HCT116 (cell line): Measurements from ENCODE around the gene PPDPF. TPM values are rescaled to one million over a fixed set of nuclear protein-coding genes. Genes with fewer than 3 reads are reported as not detected.

Source experiments
- ATAC-seq: fragments of 200-7000 bp; cut with Tn5 transposase; 2 replicates; pipeline ENCODE4 v1.9.1; 2020; ENCODE audit warnings: mild to moderate bottlenecking, moderate library complexity
- BruUV-seq: library from RNA; stranded (reverse); fragments of 400-500 nt; replicated peaks from 2 replicates; lab custom pipeline; 2021; lab: Mats Ljungman, UMichigan
- CTCF ChIA-PET: fragments of 300-600 bp; sonication (Branson Sonifier 250); formaldehyde crosslinking; loops from one replicate; lab custom pipeline; 2021; ENCODE audit warnings: antibody characterized with exemption; lab: Charles Lee
- POLR2A ChIA-PET: fragments of 300-600, 350-600 bp; sonication (Branson Sonifier 250); formaldehyde crosslinking; loops from one replicate; lab custom pipeline; 2021; ENCODE audit warnings: antibody characterized with exemption; lab: Charles Lee
- RAD21 ChIA-PET, 2 experiments: fragments of 300-600 bp; sonication (Branson Sonifier 250); formaldehyde crosslinking; loops; one replicate each; lab custom pipeline; 2023; ENCODE audit warnings: low total read pairs in 2 of 2; ENCODE audit not compliant: uncharacterized antibody in 2 of 2, unreplicated experiment in 2 of 2, low non-redundant PET in 1 of 2; lab: Charles Lee
- DNase-seq: peaks from one replicate; pipeline ENCODE4 v3.0.0-alpha.2; 2010; ENCODE audit warnings: low read depth, low spot score
- H2AFZ ChIP-seq: fragments of 200-600 bp; shearing (Covaris generic), sonication (generic); 2 replicates; pipeline ENCODE4 v1.6.1; 2017; ENCODE audit warnings: low read depth, mixed run types, mixed read lengths, antibody characterized with exemption, low read length; ENCODE audit not compliant: poor library complexity, severe bottlenecking
- H3K27ac ChIP-seq: 2 replicates; pipeline ENCODE4 v1.5.1; 2012; ENCODE audit warnings: low read depth, low read length
- H3K27me3 ChIP-seq: fragments of 200-600 bp; sonication (generic); 2 replicates; pipeline ENCODE4 v1.6.1; 2016; ENCODE audit warnings: mixed run types, low read length, mixed read lengths; ENCODE audit not compliant: insufficient read depth
- H3K36me3 ChIP-seq, 2 experiments: fragments of 200-500 bp in 1 of 2; fragments of 200-600 bp in 1 of 2; sonication (Bioruptor generic) in 1 of 2; sonication (generic) in 1 of 2; 2 replicates each; pipeline versions ENCODE4 v1.5.1 to v1.6.1; 2014 to 2016; ENCODE audit warnings: low read length in 2 of 2, inconsistent platforms in 1 of 2, mixed read lengths in 1 of 2, mixed run types in 1 of 2; ENCODE audit not compliant: insufficient read depth in 2 of 2, control insufficient read depth in 1 of 2
- H3K4me1 ChIP-seq, 2 experiments: fragments of 200-600 bp in 1 of 2; sonication (generic) in 1 of 2; 2 replicates each; pipeline versions ENCODE4 v1.5.1 to v1.6.1; 2012 to 2017; ENCODE audit warnings: low read length in 2 of 2, inconsistent platforms in 1 of 2, mild to moderate bottlenecking in 1 of 2, mixed read lengths in 1 of 2, mixed run types in 1 of 2, moderate library complexity in 1 of 2; ENCODE audit not compliant: insufficient read depth in 2 of 2, control insufficient read depth in 1 of 2
- H3K4me2 ChIP-seq: fragments of 200-600 bp; sonication (generic); 2 replicates; pipeline ENCODE4 v1.6.1; 2017; ENCODE audit warnings: mixed run types, low read length, mixed read lengths
- H3K4me3 ChIP-seq, 2 experiments: fragments of 200-600 bp in 1 of 2; sonication (generic) in 1 of 2; replicated peaks in 1 of 2; 2 replicates each; pipeline ENCODE4 v1.5.1; 2011 to 2016; ENCODE audit warnings: low read length in 2 of 2, control low read depth in 1 of 2, low read depth in 1 of 2, mild to moderate bottlenecking in 1 of 2, mixed read lengths in 1 of 2, mixed run types in 1 of 2
- H3K79me2 ChIP-seq: fragments of 200-600 bp; sonication (generic); 2 replicates; pipeline ENCODE4 v1.6.1; 2017; ENCODE audit warnings: mild to moderate bottlenecking, mixed run types, low read length, moderate library complexity, mixed read lengths; ENCODE audit not compliant: insufficient read depth
- H3K9ac ChIP-seq: fragments of 200-600 bp; sonication (generic); 2 replicates; pipeline ENCODE4 v1.6.1; 2016; ENCODE audit warnings: low read length, mixed read lengths
- H3K9me2 ChIP-seq: fragments of 200-600 bp; sonication (generic), shearing (Covaris generic); 2 replicates; pipeline ENCODE4 v1.6.1; 2017; ENCODE audit warnings: mixed run types, mild to moderate bottlenecking, moderate library complexity; ENCODE audit not compliant: insufficient read depth
- H3K9me3 ChIP-seq, 2 experiments: fragments of 200-500 bp in 1 of 2; fragments of 200-600 bp in 1 of 2; sonication (Bioruptor generic) in 1 of 2; sonication (generic) in 1 of 2; 2 replicates each; pipeline ENCODE4 v1.6.1; 2014 to 2017; ENCODE audit warnings: low read length in 2 of 2, mixed read lengths in 2 of 2, inconsistent platforms in 1 of 2, low read depth in 1 of 2, mild to moderate bottlenecking in 1 of 2, mixed run types in 1 of 2, moderate library complexity in 1 of 2; ENCODE audit not compliant: control insufficient read depth in 1 of 2, insufficient read depth in 1 of 2
- H4K20me1 ChIP-seq: fragments of 200-600 bp; sonication (generic), shearing (Covaris generic); 2 replicates; pipeline ENCODE4 v1.6.1; 2017; ENCODE audit warnings: mixed run types, mild to moderate bottlenecking, moderate library complexity; ENCODE audit not compliant: insufficient read depth
- CBX3 ChIP-seq: IDR thresholded peaks from 2 replicates; pipeline ENCODE4 v1.6.1; 2012; ENCODE audit warnings: low read depth
- CEBPB ChIP-seq: IDR thresholded peaks from 2 replicates; pipeline ENCODE4 v1.6.1; 2012; ENCODE audit warnings: low read depth
- EGR1 ChIP-seq: IDR thresholded peaks from 2 replicates; pipeline ENCODE4 v1.6.1; 2012; ENCODE audit warnings: low read depth
- EZH2phosphoT487 ChIP-seq: fragments of 200-600 bp; IDR thresholded peaks from 2 replicates; pipeline ENCODE4 v1.6.1; 2018; ENCODE audit warnings: antibody characterized with exemption, borderline replicate concordance
- POLR2AphosphoS5 ChIP-seq: IDR thresholded peaks from 2 replicates; pipeline ENCODE4 v1.6.1; 2011; ENCODE audit warnings: mild to moderate bottlenecking, low read depth, low read length, moderate library complexity
- RAD21 ChIP-seq: IDR thresholded peaks from 2 replicates; pipeline ENCODE4 v1.6.1; 2012; ENCODE audit warnings: low read depth, mild to moderate bottlenecking
- SP1 ChIP-seq: IDR thresholded peaks from 2 replicates; pipeline ENCODE4 v1.6.1; 2012; ENCODE audit warnings: low read depth
- SRF ChIP-seq: IDR thresholded peaks from 2 replicates; pipeline ENCODE4 v1.6.1; 2012; ENCODE audit warnings: low read depth
- ZFX ChIP-seq: fragments of 450-650 bp; IDR thresholded peaks from 2 replicates; pipeline ENCODE4 v1.6.1; 2017
- ZNF274 ChIP-seq: fragments of 200-500 bp; sonication (Bioruptor generic); IDR thresholded peaks from 2 replicates; pipeline ENCODE4 v1.6.1; 2014; ENCODE audit warnings: mild to moderate bottlenecking, low read depth, low read length, inconsistent platforms
- intact Hi-C: fragments of 100-400 bp; cut with micrococcal nuclease; formaldehyde crosslinking; loops from 2 replicates; pipeline ENCODE4 v1.10.0; 2022
- total RNA-seq: library from RNA; stranded (reverse); gene quantifications from one replicate; pipeline ENCODE4 v1.2.1, GENCODE V29; 2021; ENCODE audit not compliant: unreplicated experiment
- TF ChIP-seq, protein P1 (sequence below): IDR thresholded peaks from 2 replicates; pipeline ENCODE4 v1.6.1; 2011; ENCODE audit warnings: mild to moderate bottlenecking, low read length, moderate library complexity; ENCODE audit not compliant: insufficient replicate concordance; ENCODE audit errors: extremely low read depth
- TF ChIP-seq, protein P2 (sequence below): IDR thresholded peaks from 2 replicates; pipeline ENCODE4 v1.6.1; 2012
- TF ChIP-seq, protein P3 (sequence below), 3 experiments: fragments of 200-600 bp in 1 of 3; sonication (generic) in 1 of 3; IDR thresholded peaks in 2 of 3; conservative IDR thresholded peaks in 1 of 3; 2 replicates each; pipeline ENCODE4 v1.5.1; 2012 to 2017; ENCODE audit warnings: low read depth in 2 of 3, low read length in 2 of 3, antibody characterized with exemption in 1 of 3, borderline replicate concordance in 1 of 3, control low read depth in 1 of 3, mild to moderate bottlenecking in 1 of 3, mixed read lengths in 1 of 3, mixed run types in 1 of 3, moderate library complexity in 1 of 3; ENCODE audit not compliant: insufficient read depth in 1 of 3

The PPDPF gene
- total RNA-seq, 1 experiment from 2014 or later, result 346 TPM

DNA sequence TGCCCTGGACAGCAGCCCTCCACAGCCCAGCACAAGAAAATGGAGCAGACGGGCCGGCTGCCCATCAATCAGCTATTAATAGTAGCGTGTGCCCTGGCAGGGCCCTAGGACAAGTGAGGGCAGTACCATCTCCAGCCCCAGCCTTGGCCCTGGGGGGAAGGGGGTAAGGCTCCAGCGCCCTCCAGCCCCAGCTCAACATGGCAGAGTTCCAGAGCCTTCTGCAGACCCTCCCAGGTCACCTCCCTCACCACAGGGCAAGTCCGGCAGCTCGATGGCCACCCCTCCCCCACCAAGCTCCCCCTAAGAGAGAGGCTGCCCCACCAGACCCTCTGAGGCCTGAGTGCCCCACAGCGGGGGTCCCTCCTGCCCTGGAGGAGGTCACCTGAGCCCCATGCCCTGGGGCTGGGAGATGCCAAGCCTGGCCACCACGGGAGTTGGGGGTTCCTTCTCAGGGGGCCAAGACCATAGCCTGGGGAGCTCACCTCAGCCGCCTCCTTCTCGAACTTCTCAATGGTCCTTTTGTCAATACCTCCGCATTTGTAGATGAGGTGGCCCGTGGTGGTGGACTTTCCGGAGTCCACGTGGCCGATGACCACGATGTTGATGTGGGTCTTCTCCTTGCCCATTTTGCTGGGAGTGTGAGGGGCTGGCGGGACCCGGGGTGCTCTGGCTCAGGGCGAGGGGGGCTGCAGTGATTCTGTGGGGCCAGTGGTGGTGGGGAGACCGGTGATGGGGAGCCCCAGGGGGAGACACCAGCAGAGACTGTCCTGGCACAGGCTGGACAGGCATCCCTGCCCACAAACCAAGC is 23.2 kb upstream of the PPDPF start:
- CTCF ChIA-PET, result interaction anchor here (0.9 to 1.2 kb wide), 3 partner anchors 23 to 542 kb away, joined by 3 to 5 read pairs (median 3); partner anchors contain the start of gene PPDPF
- RAD21 ChIA-PET, result interaction anchor here in 1 of 2 experiments (1.0 kb wide), 1 partner anchor 23 kb away, joined by 3 read pairs; the partner anchor contains the start of gene PPDPF
- peaks cover 50% of the 10 kb centered on the region for H3K79me2 ChIP-seq
- no peak for ATAC-seq
- H3K9me2 ChIP-seq, result no peaks in the 10 kb centered on the region
- peak overlapping the region; percentile 78 for H3K9ac ChIP-seq
- BruUV-seq, result no TSS peak
- no peak for DNase-seq
- intact Hi-C loops, result no loop called here
- POLR2A ChIA-PET, result interaction anchor here (0.8 to 1.7 kb wide), 4 partner anchors 14 to 40 kb away, joined by 3 to 10 read pairs (median 4); partner anchors contain the start of genes PPDPF and PTK6
- peak overlapping the region; percentile 82 to 84 for H3K4me3 ChIP-seq
- H3K4me2 ChIP-seq, result peak overlapping the region; percentile 95
- H4K20me1 ChIP-seq, result no peaks in the 10 kb centered on the region
- no peak overlapping the region for H2AFZ ChIP-seq
- H3K27ac ChIP-seq, result peak overlapping the region; percentile 77
- no peaks in the 10 kb centered on the region for H3K9me3 ChIP-seq
- TF ChIP-seq CEBPB (no peak), SP1 (no peak), EGR1 (no peak), CBX3 (no peak), RAD21 (no peak), ZNF274 (no peak), ZFX (no peak), EZH2phosphoT487 (no peak), POLR2AphosphoS5 (no peak), SRF (no peak)
- TF ChIP-seq, protein P1, sequence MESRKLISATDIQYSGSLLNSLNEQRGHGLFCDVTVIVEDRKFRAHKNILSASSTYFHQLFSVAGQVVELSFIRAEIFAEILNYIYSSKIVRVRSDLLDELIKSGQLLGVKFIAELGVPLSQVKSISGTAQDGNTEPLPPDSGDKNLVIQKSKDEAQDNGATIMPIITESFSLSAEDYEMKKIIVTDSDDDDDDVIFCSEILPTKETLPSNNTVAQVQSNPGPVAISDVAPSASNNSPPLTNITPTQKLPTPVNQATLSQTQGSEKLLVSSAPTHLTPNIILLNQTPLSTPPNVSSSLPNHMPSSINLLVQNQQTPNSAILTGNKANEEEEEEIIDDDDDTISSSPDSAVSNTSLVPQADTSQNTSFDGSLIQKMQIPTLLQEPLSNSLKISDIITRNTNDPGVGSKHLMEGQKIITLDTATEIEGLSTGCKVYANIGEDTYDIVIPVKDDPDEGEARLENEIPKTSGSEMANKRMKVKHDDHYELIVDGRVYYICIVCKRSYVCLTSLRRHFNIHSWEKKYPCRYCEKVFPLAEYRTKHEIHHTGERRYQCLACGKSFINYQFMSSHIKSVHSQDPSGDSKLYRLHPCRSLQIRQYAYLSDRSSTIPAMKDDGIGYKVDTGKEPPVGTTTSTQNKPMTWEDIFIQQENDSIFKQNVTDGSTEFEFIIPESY, result no peak
- TF ChIP-seq, protein P2, sequence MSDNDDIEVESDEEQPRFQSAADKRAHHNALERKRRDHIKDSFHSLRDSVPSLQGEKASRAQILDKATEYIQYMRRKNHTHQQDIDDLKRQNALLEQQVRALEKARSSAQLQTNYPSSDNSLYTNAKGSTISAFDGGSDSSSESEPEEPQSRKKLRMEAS, result no peak
- TF ChIP-seq, protein P3, sequence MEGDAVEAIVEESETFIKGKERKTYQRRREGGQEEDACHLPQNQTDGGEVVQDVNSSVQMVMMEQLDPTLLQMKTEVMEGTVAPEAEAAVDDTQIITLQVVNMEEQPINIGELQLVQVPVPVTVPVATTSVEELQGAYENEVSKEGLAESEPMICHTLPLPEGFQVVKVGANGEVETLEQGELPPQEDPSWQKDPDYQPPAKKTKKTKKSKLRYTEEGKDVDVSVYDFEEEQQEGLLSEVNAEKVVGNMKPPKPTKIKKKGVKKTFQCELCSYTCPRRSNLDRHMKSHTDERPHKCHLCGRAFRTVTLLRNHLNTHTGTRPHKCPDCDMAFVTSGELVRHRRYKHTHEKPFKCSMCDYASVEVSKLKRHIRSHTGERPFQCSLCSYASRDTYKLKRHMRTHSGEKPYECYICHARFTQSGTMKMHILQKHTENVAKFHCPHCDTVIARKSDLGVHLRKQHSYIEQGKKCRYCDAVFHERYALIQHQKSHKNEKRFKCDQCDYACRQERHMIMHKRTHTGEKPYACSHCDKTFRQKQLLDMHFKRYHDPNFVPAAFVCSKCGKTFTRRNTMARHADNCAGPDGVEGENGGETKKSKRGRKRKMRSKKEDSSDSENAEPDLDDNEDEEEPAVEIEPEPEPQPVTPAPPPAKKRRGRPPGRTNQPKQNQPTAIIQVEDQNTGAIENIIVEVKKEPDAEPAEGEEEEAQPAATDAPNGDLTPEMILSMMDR (IDR thresholded peaks at IDR 0.05 in 2 of 3, conservative IDR thresholded peaks at IDR 0.05 in 1 of 3; ENCODE audit: borderline replicate concordance in 1 of 3, insufficient read depth in 1 of 3, low read depth in 2 of 3, low read length in 2 of 3), result no peak
- peaks cover 21 to 42% of the 10 kb centered on the region in 2 experiments for H3K4me1 ChIP-seq
- H3K27me3 ChIP-seq, result no peaks in the 10 kb centered on the region
- peaks cover 26 to 48% of the 10 kb centered on the region in 2 experiments; a peak in 3 of 4 replicates for H3K36me3 ChIP-seq
